GM19193 (cell line): ENCODE data around the gene LDLRAD3.

ENCODE experiments used
- POLR2A ChIP-seq: IDR thresholded peaks from 4 replicates; pipeline ENCODE4 v1.6.1; 2011; ENCODE audit not compliant: insufficient read depth, insufficient read length; ENCODE audit errors: extremely low read depth

LDLRAD3 gene

GRCh38 chr11:36187622-36188021, 243.8 kb downstream of the LDLRAD3 start:
- no peak for TF ChIP-seq POLR2A

- no peak for TF ChIP-seq POLR2A
Measured at GRCh38 chr11:36191941-36192340, 248.1 kb downstream of the LDLRAD3 start.

GRCh38 chr11:36192425-36193289, 248.8 kb downstream of the LDLRAD3 start:
- no peak for TF ChIP-seq POLR2A

GRCh38 chr11:36193290-36193619, 249.4 kb downstream of the LDLRAD3 start:
- no peak for TF ChIP-seq POLR2A

- no peak for TF ChIP-seq POLR2A
Measured at GRCh38 chr11:36193721-36194120, 249.9 kb downstream of the LDLRAD3 start.

- TF ChIP-seq POLR2A, result no peak
Measured at GRCh38 chr11:36195496-36196354, 251.9 kb downstream of the LDLRAD3 start.

- no peak for TF ChIP-seq POLR2A
Measured at GRCh38 chr11:36196411-36196998, 252.6 kb downstream of the LDLRAD3 start.

- no peak for TF ChIP-seq POLR2A
Measured at GRCh38 chr11:36201411-36201810, 257.5 kb downstream of the LDLRAD3 start.

- no peak for TF ChIP-seq POLR2A
Measured at GRCh38 chr11:36205536-36205935, 261.7 kb downstream of the LDLRAD3 start.

GRCh38 chr11:36210529-36210928, 266.7 kb downstream of the LDLRAD3 start:
- TF ChIP-seq POLR2A, result no peak

GRCh38 chr11:36211761-36212430, 268.0 kb downstream of the LDLRAD3 start:
- no peak for TF ChIP-seq POLR2A

GRCh38 chr11:36212564-36213392, 268.9 kb downstream of the LDLRAD3 start:
- no peak for TF ChIP-seq POLR2A

GRCh38 chr11:36213393-36213840, 269.6 kb downstream of the LDLRAD3 start:
- no peak for TF ChIP-seq POLR2A

- TF ChIP-seq POLR2A, result no peak
Measured at GRCh38 chr11:36214480-36214879, 270.6 kb downstream of the LDLRAD3 start.

GRCh38 chr11:36214976-36215692, 271.3 kb downstream of the LDLRAD3 start:
- no peak for TF ChIP-seq POLR2A
